RWPE1 (cell line): ENCODE data around the gene AGFG2.
A peak's percentile ranks its signal among the peaks of the same experiment; 100 is the strongest.

ENCODE experiments used
- CTCF ChIA-PET: fragments of 350-600 bp; sonication (Branson Sonifier 250); formaldehyde crosslinking; extraction: SDS; loops from one replicate; lab custom pipeline; 2021; lab: Yijun Ruan, JAX
- POLR2A ChIA-PET: fragments of 400-600 bp; formaldehyde crosslinking; extraction: SDS; loops from one replicate; lab custom pipeline; 2020; ENCODE audit warnings: antibody characterized with exemption; ENCODE audit not compliant: low non-redundant PET; lab: Yijun Ruan, JAX
- DNase-seq: peaks from one replicate; pipeline ENCODE4 v3.0.0; 2012; ENCODE audit warnings: low spot score
- H3K27ac ChIP-seq: fragments of 450-650 bp; 2 replicates; pipeline ENCODE4 v1.5.1; 2017
- CTCF ChIP-seq: fragments of 450-650 bp; conservative IDR thresholded peaks from 2 replicates; pipeline ENCODE4 v1.5.1; 2017; ENCODE audit warnings: low read depth, mild to moderate bottlenecking

The AGFG2 gene

GRCh38 chr7:100538654-100539435 lies at the start of gene AGFG2:
AGFG2 (plus strand) TSS chr7:100539203; CDS start chr7:100539347, 144 bp downstream.
- POLR2A ChIA-PET = interaction anchor here (0.5 to 0.6 kb wide), 2 partner anchors 35 to 74 kb away, joined by 3 to 4 read pairs; no protein-coding TSS in a partner anchor
- peak; percentile 100 for DNase-seq
- peak within 1 kb of the TSS; percentile 75 for H3K27ac ChIP-seq
- CTCF ChIA-PET = interaction anchor here (0.5 to 0.6 kb wide), 3 partner anchors 39 to 187 kb away, joined by 3 to 5 read pairs (median 3); no protein-coding TSS in a partner anchor
- TF ChIP-seq CTCF = no peak

- DNase-seq = peak; percentile 84
- ChIA-PET CTCF (interaction anchor here (0.5 to 0.7 kb wide), 3 partner anchors 18 to 47 kb away, joined by 3 to 5 read pairs (median 3); no protein-coding TSS in a partner anchor), POLR2A (no interaction called here)
- H3K27ac ChIP-seq = no peak overlapping the region
- no peak for TF ChIP-seq CTCF
These were observed 49.2 kb upstream of the AGFG2 start for GRCh38 chr7:100489824-100490223.

- POLR2A ChIA-PET = no interaction called here
- CTCF ChIA-PET = interaction anchor here (0.5 kb wide), 1 partner anchor 46 kb away, joined by 3 read pairs; no protein-coding TSS in a partner anchor
- no peak for TF ChIP-seq CTCF
- H3K27ac ChIP-seq = peak overlapping the region; percentile 43
- DNase-seq = no peak
These were observed 48.4 kb upstream of the AGFG2 start for GRCh38 chr7:100490483-100491191.

GRCh38 chr7:100491192-100491578 lies 47.8 kb upstream of the AGFG2 start:
- TF ChIP-seq CTCF = no peak
- no peak for DNase-seq
- CTCF ChIA-PET = interaction anchor here (1.8 kb wide), 1 partner anchor 8 kb away, joined by 5 read pairs; no protein-coding TSS in a partner anchor
- POLR2A ChIA-PET = no interaction called here
- H3K27ac ChIP-seq = peak overlapping the region; percentile 43

GRCh38 chr7:100492738-100493475 lies 46.1 kb upstream of the AGFG2 start:
- POLR2A ChIA-PET = no interaction called here
- no peak for DNase-seq
- CTCF ChIA-PET = interaction anchor here (1.8 kb wide), 1 partner anchor 10 kb away, joined by 5 read pairs; no protein-coding TSS in a partner anchor
- no peak for TF ChIP-seq CTCF
- H3K27ac ChIP-seq = peak overlapping the region; percentile 63
